H9 (cell line): ENCODE data around the gene APBA2. TPM values are rescaled to one million over a fixed set of nuclear protein-coding genes. Genes with fewer than 3 reads are reported as not detected.

Source experiments
- DNase-seq: peaks from one replicate; pipeline ENCODE4 v3.0.0-alpha.2; 2017
- H2AFZ ChIP-seq: one replicate; pipeline ENCODE4 v1.6.1; 2013; ENCODE audit warnings: mild to moderate bottlenecking, low read length, control low read depth, moderate library complexity
- H2AK5ac ChIP-seq: 2 replicates; pipeline ENCODE4 v1.6.1; 2013; ENCODE audit warnings: low read length, control low read depth, mixed read lengths; ENCODE audit not compliant: insufficient read length
- H2BK120ac ChIP-seq: one replicate; pipeline ENCODE4 v1.6.1; 2013; ENCODE audit warnings: low read depth, mild to moderate bottlenecking, low read length, control low read depth, inconsistent platforms; ENCODE audit not compliant: poor library complexity, severe bottlenecking
- H2BK12ac ChIP-seq: 2 replicates; pipeline ENCODE4 v1.6.1; 2013; ENCODE audit warnings: low read length, control low read depth, mixed read lengths, low read depth; ENCODE audit not compliant: insufficient read length
- H2BK15ac ChIP-seq: 2 replicates; pipeline ENCODE4 v1.6.1; 2013; ENCODE audit warnings: low read depth, low read length, control low read depth
- H2BK20ac ChIP-seq: one replicate; pipeline ENCODE4 v1.6.1; 2013; ENCODE audit warnings: low read depth, mild to moderate bottlenecking, low read length, control low read depth, inconsistent platforms; ENCODE audit not compliant: poor library complexity, severe bottlenecking
- H2BK5ac ChIP-seq: 2 replicates; pipeline ENCODE4 v1.6.1; 2013; ENCODE audit warnings: low read length, control low read depth, mixed read lengths; ENCODE audit not compliant: insufficient read length
- H3K14ac ChIP-seq: 2 replicates; pipeline ENCODE4 v1.6.1; 2013; ENCODE audit warnings: low read length, control low read depth; ENCODE audit not compliant: insufficient read depth
- H3K18ac ChIP-seq: 2 replicates; pipeline ENCODE4 v1.6.1; 2013; ENCODE audit warnings: low read depth, mild to moderate bottlenecking, mixed read lengths, low read length, control low read depth; ENCODE audit not compliant: insufficient read length
- H3K23ac ChIP-seq: 2 replicates; pipeline ENCODE4 v1.6.1; 2013; ENCODE audit warnings: low read length, control low read depth, mixed read lengths, low read depth; ENCODE audit not compliant: insufficient read length
- H3K23me2 ChIP-seq: 2 replicates; pipeline ENCODE4 v1.6.1; 2013; ENCODE audit warnings: low read depth, mild to moderate bottlenecking, mixed read lengths, low read length, control low read depth; ENCODE audit not compliant: insufficient read length, poor library complexity, severe bottlenecking
- H3K27ac ChIP-seq: 2 replicates; pipeline ENCODE4 v1.5.1; 2013; ENCODE audit warnings: low read length, control low read depth, mixed read lengths, low read depth; ENCODE audit not compliant: insufficient read length
- H3K27me3 ChIP-seq: 2 replicates; pipeline ENCODE4 v1.6.1; 2013; ENCODE audit warnings: low read length, control low read depth, inconsistent platforms; ENCODE audit not compliant: insufficient read depth
- H3K4ac ChIP-seq: 2 replicates; pipeline ENCODE4 v1.6.1; 2013; ENCODE audit warnings: low read depth, mild to moderate bottlenecking, control low read depth, inconsistent platforms, low read length, moderate library complexity
- H3K4me1 ChIP-seq: 2 replicates; pipeline ENCODE4 v1.6.1; 2013; ENCODE audit warnings: low read length, control low read depth, inconsistent platforms; ENCODE audit not compliant: insufficient read depth
- H3K4me2 ChIP-seq: 2 replicates; pipeline ENCODE4 v1.6.1; 2013; ENCODE audit warnings: low read length, control low read depth, mixed read lengths; ENCODE audit not compliant: insufficient read length, insufficient read depth
- H3K56ac ChIP-seq: 2 replicates; pipeline ENCODE4 v1.6.1; 2013; ENCODE audit warnings: low read depth, mild to moderate bottlenecking, mixed read lengths, low read length, control low read depth; ENCODE audit not compliant: insufficient read length
- H3K79me1 ChIP-seq: 2 replicates; pipeline ENCODE4 v1.6.1; 2013; ENCODE audit warnings: low read depth, mild to moderate bottlenecking, moderate library complexity, low read length, control low read depth, inconsistent platforms; ENCODE audit not compliant: insufficient read depth, poor library complexity, severe bottlenecking
- H3K79me2 ChIP-seq: 2 replicates; pipeline ENCODE4 v1.6.1; 2013; ENCODE audit warnings: low read length, control low read depth, inconsistent platforms; ENCODE audit not compliant: insufficient read depth
- H3K9ac ChIP-seq: 2 replicates; pipeline ENCODE4 v1.6.1; 2013; ENCODE audit warnings: low read length, control low read depth, mixed read lengths; ENCODE audit not compliant: insufficient read length; ENCODE audit errors: extremely low read depth
- H3K9me3 ChIP-seq: one replicate; pipeline ENCODE4 v1.6.1; 2013; ENCODE audit warnings: low read depth, low read length, inconsistent platforms; ENCODE audit not compliant: control insufficient read depth
- H3T11ph ChIP-seq: one replicate; pipeline ENCODE4 v1.6.1; 2013; ENCODE audit warnings: mild to moderate bottlenecking, low read length, control low read depth, inconsistent platforms
- H4K20me1 ChIP-seq: one replicate; pipeline ENCODE4 v1.6.1; 2013; ENCODE audit not compliant: control insufficient read depth, insufficient read length, insufficient read depth
- H4K5ac ChIP-seq: 2 replicates; pipeline ENCODE4 v1.6.1; 2013; ENCODE audit warnings: low read depth, mild to moderate bottlenecking, mixed read lengths, low read length, control low read depth; ENCODE audit not compliant: insufficient read length
- H4K8ac ChIP-seq: replicated peaks from 2 replicates; pipeline ENCODE4 v1.6.1; 2013; ENCODE audit warnings: low read length, control low read depth, mixed read lengths, low read depth; ENCODE audit not compliant: insufficient read length
- H4K91ac ChIP-seq: 2 replicates; pipeline ENCODE4 v1.6.1; 2013; ENCODE audit warnings: low read depth, mild to moderate bottlenecking, moderate library complexity, mixed read lengths, low read length, control low read depth; ENCODE audit not compliant: insufficient read length
- H3K27ac Mint-ChIP-seq, 3 experiments: 2 replicates in 2 of 3; 3 replicates in 1 of 3; pipeline ENCODE4 v1.8.0; 2020 to 2021; ENCODE audit warnings: mixed read lengths in 3 of 3, mild to moderate bottlenecking in 1 of 3, moderate library complexity in 1 of 3
- H3K27me3 Mint-ChIP-seq: 2 replicates; pipeline ENCODE4 v1.8.0; 2021; ENCODE audit warnings: low read depth, mild to moderate bottlenecking, moderate library complexity, mixed read lengths
- H3K36me3 Mint-ChIP-seq, 3 experiments: 2 replicates in 2 of 3; 3 replicates in 1 of 3; pipeline ENCODE4 v1.8.0; 2020 to 2021; ENCODE audit warnings: low read depth in 3 of 3, mixed read lengths in 3 of 3; ENCODE audit not compliant: insufficient read depth in 1 of 3
- H3K4me1 Mint-ChIP-seq, 2 experiments: 2 replicates each; pipeline ENCODE4 v1.8.0; 2020; ENCODE audit warnings: mixed read lengths in 2 of 2
- H3K4me3 Mint-ChIP-seq, 2 experiments: 2 replicates in 1 of 2; 3 replicates in 1 of 2; pipeline ENCODE4 v1.8.0; 2020 to 2021; ENCODE audit warnings: mild to moderate bottlenecking in 2 of 2, mixed read lengths in 2 of 2, moderate library complexity in 1 of 2
- H3K9me3 Mint-ChIP-seq, 2 experiments: 2 replicates in 1 of 2; 3 replicates in 1 of 2; pipeline ENCODE4 v1.8.0; 2020; ENCODE audit warnings: mild to moderate bottlenecking in 2 of 2, mixed read lengths in 2 of 2, moderate library complexity in 1 of 2
- CTCF ChIP-seq: fragments of 200-600 bp; sonication (generic); conservative IDR thresholded peaks from 3 replicates; pipeline ENCODE4 v1.8.0; 2021; ENCODE audit warnings: antibody characterized with exemption, mild to moderate bottlenecking
- WGBS: extraction: QIAGEN DNeasy Blood & Tissue Kit; methylation state at CpG from one replicate; pipeline ENCODE4 v1.1.7; 2013; ENCODE audit warnings: missing lambda C conversion rate, low lambda C conversion rate, mixed read lengths; ENCODE audit not compliant: insufficient read length; ENCODE audit errors: extremely low coverage; 5-methylcytosine and 5-hydroxymethylcytosine counted together
- total RNA-seq: library from RNA; stranded (reverse); gene quantifications from 2 replicates; pipeline ENCODE4 v1.2.1, GENCODE V29; 2021

APBA2 gene
- total RNA-seq, 1 experiment from 2014 or later, result 14.3 TPM

- no peak overlapping the region for H4K8ac ChIP-seq
- no peak overlapping the region for H3K56ac ChIP-seq
- H3K9ac ChIP-seq, result no peak overlapping the region
- no peak overlapping the region for H4K91ac ChIP-seq
- H3K4me2 ChIP-seq, result no peak overlapping the region
- no peaks in the 10 kb centered on the region for H3K79me2 ChIP-seq
- no peak overlapping the region for H2BK12ac ChIP-seq
- H3K18ac ChIP-seq, result no peak overlapping the region
- Mint-ChIP-seq H3K27me3 (no peaks in the 10 kb centered on the region; the same call in 1 of the 2 replicates), H3K4me3 (no peak overlapping the region), H3K4me1 (peaks cover 20 to 28% of the 10 kb centered on the region in 2 experiments), H3K36me3 (no peaks in the 10 kb centered on the region; a peak in 1 of 7 replicates), H3K9me3 (no peaks in the 10 kb centered on the region), H3K27ac (no peak overlapping the region; a peak in 1 of 7 replicates)
- no peaks in the 10 kb centered on the region for H3K23me2 ChIP-seq
- H3K14ac ChIP-seq, result peak overlapping the region; percentile 24; the same call in 1 of the 2 replicates
- H2AFZ ChIP-seq, result no peak overlapping the region
- no peak overlapping the region for H2BK20ac ChIP-seq
- H4K20me1 ChIP-seq, result no peaks in the 10 kb centered on the region
- no peak overlapping the region for H3K4ac ChIP-seq
- no peak overlapping the region for H2BK15ac ChIP-seq
- no peak overlapping the region for H3K27ac ChIP-seq
- H3K23ac ChIP-seq, result no peak overlapping the region
- no CpG with 5 or more reads among the region's 14 CpGs for WGBS
- H2BK120ac ChIP-seq, result no peak overlapping the region
- no peak for TF ChIP-seq CTCF
- no peaks in the 10 kb centered on the region for H3K79me1 ChIP-seq
- H3K9me3 ChIP-seq, result no peaks in the 10 kb centered on the region
- peaks cover 2% of the 10 kb centered on the region; the same call in 1 of the 2 replicates for H3K4me1 ChIP-seq
- no peak overlapping the region for H2AK5ac ChIP-seq
- H4K5ac ChIP-seq, result no peak overlapping the region
- no peaks in the 10 kb centered on the region for H3K27me3 ChIP-seq
- no peak overlapping the region for H2BK5ac ChIP-seq
- no peak overlapping the region for H3T11ph ChIP-seq
- no peak for DNase-seq
Measured at GRCh38 chr15:29092376-29093064, 206.7 kb downstream of the APBA2 start.
